ENCODE data around the gene KLHL28.

The KLHL28 gene

DNA sequence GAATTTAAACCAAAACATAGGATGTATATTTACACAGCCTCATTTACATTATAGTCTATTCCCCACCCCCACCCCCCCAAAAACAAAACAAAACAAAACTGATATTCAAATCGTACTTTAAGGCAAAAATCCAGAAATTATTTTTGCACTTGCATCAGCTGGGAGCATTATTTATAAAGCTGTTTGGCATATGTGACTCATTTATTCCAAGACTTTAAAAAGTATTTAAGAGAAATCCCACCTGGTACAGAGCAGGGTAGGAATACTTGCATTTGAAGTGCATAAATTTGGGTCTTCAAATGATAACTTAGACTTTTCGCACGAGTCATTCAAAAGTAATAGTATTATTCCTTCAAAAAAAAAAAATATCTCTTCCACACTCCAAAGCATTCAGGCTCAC is 1.1 kb downstream of the KLHL28 start:
- DNase-seq (ENCODE audit: low read depth in 3 of 3, low spot score in 1 of 3): no peak

DNA sequence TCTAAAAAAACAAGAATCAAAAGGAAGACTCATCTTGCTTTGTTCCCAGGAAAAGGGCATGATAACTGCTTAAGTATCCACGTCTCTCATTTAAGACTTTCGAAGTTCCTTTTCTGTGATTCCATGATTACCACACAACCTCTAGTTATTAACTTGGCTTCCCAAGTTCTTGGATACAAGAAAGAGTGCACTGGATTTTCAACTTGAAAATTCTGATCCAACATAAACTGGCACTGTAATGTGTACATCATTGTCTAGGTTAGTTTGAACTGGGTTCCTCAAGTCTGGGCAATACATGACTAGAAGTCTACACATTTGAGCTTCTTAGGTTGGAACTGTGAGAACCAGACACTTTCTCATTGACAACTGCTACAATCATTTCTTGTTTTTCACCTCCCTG is 1.6 kb downstream of the KLHL28 start:
- no peak for DNase-seq (ENCODE audit: low read depth in 3 of 3, low spot score in 1 of 3)

DNA sequence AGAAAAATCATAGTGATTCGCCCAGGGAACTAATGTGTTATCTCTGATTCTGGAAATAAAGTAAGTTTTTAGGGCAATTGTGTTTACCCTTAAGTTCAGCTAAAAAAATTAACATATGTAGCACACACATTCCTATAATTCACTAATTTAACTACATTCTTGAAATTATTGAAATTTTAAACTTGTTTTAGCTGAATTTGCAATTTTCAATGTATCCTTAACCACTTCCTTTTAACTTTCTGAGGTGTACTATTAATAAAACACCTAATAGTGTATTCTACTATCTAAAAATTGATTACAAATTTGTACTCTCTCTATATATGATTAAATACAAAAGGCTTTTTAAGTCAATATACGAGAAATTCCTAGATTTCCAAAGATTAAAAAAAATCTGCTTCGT is 2.2 kb downstream of the KLHL28 start:
- DNase-seq (ENCODE audit: low read depth in 3 of 3, low spot score in 1 of 3): no peak

DNA sequence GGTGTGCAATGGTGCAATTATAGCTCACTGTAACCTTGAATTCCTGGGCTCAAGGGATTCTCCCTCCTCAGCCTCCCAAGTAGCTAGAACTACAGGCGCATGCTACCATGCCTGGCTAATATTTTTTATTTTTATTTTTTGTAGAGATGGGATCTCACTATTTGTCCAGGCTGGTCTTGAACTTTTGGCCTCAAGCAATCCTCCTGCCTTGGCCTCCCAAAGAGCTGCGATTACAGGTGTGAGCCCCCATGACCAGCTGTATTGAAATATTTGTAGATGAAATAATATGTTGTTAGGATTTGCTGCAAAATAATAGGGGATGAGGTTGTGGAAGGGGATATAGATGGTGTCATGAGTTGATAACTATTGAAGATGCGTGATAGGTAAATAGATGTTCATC is 4.9 kb downstream of the KLHL28 start:
- no peak for DNase-seq (ENCODE audit: low read depth in 3 of 3, low spot score in 1 of 3)

DNA sequence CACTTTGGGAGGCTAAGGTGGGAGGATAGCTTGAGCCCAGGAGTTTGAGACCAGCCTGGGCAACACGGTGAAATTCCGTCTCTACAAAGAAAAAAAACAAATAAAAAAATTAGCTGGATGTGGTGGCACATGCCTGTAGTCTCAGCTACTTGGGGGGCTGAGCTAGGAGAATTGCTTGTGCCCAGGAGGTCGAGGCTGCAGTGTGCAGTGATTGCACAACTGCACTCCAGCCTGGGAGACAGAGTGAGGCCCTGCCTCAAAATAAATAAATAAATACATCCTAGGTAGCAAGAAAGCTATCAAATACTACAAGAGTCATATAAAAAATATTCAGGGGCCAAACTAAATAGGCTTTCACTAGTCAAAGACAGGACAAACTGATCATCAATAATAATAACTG is 6.2 kb downstream of the KLHL28 start:
- no peak for DNase-seq (ENCODE audit: low read depth in 3 of 3, low spot score in 1 of 3)

DNA sequence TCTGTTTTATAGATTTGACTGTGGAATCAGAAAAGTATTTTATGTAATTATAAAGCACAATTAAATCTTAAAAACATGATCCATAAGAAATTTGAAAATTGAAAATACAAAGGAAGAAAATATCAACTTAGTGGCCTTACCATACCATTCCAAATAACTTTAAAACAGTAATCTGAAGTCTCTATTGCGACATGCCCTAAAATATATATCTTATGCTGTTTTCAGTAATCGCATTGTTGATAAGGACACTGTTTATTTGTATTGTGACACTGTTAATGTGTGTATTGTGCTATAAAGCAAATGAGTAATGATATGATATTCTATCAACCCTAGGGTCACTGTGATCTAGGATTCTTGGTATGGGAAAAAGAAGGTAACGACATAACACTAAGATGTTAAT is 7.0 kb downstream of the KLHL28 start:
- DNase-seq (ENCODE audit: low read depth in 3 of 3, low spot score in 1 of 3): no peak

DNA sequence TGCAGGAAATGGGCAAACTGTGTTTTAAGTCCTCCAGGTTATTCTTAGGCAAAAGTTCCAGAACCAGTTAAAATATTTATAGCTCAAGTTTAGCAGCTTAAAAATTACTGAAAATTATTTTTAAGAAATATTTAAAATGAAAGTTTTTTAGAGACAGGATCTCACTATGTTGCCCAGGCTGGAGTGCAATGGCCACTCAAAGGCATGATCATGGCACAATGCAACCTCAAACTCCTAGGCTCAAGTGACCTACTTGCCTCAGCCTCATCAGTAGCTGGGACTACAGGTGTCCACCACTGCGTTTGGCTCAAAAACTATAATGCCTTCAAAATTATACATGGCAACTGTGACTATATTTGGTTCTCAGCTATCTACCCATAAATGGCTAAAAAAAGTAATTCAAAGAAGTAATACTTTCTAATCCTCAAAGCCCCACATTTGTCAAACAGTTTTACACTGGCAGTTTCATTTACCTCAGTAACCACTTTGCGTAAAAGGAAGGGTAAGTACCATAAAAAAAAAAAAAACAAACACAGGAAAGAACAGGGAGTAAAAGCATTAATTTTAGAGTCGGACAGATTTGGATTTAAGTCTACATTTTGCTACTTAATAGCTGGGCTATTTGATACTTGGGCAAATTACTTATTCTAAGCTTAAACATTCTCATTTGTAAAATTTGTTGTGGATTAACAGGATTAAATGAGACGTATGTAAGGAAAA is 9.2 kb downstream of the KLHL28 start:
- no peak for DNase-seq (ENCODE audit: low read depth in 3 of 3, low spot score in 1 of 3)

DNA sequence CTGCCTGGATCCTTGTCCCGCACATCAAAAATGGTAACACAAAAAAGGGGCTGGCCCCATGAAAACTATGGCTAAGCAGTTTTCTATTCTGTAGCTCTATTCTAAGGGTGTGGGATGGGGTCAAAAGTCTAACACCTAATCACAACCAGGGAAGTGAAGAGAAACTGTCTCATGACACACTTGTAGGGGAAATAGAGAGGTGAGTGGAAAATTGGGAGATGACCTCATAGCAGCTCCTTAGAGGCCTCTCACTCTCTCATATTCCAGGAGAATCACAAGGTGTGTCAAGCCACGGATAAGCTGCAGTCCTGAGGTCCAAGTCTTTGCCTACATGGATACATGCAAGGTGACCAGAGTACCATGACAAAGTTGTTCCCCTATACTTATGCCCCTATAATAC is 10.7 kb downstream of the KLHL28 start:
- no peak for DNase-seq (ENCODE audit: low read depth in 3 of 3, low spot score in 1 of 3)

DNA sequence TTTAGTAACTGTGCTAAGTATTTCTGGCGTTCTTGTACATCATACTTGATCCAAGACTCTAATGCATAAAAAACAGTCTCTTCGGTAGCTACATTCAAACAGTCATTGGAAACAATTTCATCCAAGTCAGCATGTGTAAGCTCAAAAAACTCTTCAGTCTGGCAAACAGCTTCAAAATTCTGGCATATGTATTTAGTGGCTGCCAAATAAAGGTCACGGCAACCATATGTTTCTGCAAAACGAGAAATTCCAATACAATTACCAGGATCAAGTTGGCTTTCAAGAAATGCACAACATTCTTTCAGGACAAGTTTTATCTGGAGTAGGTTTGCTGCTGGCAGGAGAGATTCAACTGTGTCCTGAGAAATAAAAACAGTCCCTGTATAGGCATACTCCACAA is 16.5 kb downstream of the KLHL28 start:
- DNase-seq (ENCODE audit: low read depth in 3 of 3, low spot score in 1 of 3): no peak

DNA sequence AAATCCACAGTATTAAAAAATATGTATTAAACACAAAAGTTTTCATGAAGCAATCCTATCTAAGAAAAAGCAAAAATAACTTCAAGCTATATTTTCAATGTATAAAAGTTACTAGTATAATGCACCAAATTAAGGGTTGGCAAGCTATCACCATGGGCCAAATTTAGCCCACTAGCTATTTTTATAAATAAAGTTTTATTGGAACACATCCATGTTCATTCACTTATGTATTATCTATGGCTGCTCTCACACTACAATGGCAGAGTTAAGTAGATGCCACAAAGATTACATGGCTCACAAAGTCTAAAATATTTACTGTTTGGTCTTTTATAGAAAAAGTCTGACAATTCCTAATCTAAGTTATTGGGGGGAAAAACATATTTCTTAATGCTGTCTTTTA is 17.6 kb downstream of the KLHL28 start:
- DNase-seq (ENCODE audit: low read depth in 3 of 3, low spot score in 1 of 3): no peak

DNA sequence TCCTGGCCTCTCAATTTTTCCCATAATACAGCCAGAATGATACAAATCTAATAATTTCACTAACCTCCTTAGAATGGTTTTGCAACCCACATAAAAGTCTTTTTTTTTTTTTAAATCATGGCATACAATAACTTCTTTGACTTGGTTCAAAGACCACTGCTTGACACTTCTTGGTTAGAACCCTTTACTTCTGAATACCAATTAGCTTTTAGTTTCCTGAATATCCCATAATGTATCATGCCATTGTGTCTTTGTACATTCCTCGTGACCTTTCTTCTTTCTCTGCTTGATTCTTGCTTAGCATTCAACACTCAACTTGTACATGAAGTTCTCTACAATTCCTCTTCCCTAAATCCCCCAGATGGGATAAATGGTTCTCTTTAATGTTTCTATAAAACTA is 19.3 kb downstream of the KLHL28 start:
- no peak for DNase-seq (ENCODE audit: low read depth in 3 of 3, low spot score in 1 of 3)

DNA sequence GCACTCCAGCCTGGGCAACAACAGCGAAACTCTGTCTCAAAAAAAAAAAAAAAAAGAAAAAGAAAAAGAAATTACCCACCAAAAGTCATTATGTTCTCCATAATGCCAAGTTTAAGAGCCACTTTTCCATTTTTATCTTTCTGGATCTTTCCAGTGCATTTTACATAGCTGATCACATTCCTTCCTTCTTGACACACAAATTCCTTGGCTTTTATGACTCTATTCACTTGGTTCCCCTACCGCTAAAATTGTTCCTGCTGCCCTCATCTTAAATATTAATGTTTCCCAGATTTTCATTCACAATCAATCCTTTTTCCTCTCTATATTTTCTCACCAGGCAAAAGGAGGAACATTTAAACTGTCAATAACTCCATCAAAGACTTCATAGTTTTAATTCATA is 20.2 kb downstream of the KLHL28 start:
- DNase-seq (ENCODE audit: low read depth in 3 of 3, low spot score in 1 of 3): no peak

DNA sequence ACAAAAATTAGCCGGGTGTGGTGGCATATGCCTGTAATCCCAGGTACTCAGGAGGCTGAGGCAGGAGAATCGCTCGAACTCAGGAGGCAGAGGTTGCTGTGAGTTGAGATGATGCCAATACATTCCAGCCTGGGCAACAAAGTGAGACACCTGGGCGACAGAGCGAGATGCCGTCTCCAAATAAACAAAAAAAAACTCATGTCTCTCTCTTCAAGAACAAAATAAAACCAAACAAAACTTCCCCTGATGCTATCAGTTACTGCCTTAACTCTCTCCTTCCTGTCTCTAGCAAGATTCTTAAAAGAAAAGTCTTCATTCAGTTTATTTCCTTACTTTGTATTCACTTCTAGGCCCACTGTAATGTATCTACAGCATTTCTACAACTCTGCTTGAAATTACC is 20.8 kb downstream of the KLHL28 start:
- no peak for DNase-seq (ENCODE audit: low read depth in 3 of 3, low spot score in 1 of 3)

DNA sequence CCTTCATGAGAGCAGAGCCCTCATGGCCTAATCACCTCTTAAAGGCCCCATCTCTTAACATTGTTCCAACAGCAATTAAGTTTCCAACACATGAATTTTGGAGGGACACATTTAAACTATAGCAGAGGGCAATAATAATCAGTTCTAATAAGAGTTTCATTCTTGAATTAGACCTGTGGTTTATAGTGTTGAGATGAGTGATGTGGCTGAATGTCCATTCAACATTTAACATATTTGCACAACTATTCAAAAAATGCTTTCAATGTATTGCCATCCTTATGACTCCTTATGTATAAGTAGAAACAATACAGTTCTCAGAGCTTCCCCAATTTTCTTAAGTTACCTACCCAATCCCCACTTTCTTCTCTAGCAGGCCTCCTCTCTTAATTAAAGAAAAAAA is 21.5 kb downstream of the KLHL28 start:
- no peak for DNase-seq (ENCODE audit: low read depth in 3 of 3, low spot score in 1 of 3)

DNA sequence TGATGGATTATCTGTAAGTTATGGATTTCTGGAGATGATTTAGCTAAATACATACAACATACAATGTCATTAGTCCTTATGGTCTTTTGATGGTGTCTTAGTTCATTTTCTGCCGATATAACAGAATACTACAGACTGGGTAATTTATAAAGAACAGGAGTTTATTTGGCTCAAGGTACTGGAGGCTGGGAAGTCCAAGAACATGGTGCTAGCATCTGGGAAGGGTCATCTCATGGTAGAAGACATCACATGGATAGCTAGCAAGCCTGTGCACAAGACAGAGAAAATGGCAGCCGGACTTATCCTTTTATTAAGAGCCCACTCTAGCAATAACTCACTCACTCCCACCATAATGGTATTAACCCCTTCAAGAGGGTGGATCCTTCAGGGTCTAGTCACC is 24.2 kb downstream of the KLHL28 start:
- DNase-seq (ENCODE audit: low read depth in 3 of 3, low spot score in 1 of 3): no peak

DNA sequence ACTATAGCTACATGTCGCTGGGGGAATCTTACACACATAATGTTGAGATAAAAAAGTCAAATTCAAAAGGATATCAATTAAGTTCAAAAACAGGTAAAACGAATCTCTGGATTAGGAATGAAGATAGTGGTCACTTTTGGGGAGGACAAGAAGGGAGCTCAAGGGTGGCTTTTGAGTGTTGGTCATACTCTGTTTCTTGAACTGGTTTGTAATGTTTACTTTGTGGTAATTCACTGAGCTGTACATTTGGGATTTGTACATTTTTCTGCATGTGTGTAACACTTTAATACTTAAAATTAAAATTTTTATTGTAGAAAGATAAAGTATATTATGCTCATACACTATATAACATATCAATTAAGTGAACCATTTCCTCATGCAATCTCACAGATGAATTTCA is 26.6 kb downstream of the KLHL28 start:
- DNase-seq (ENCODE audit: low read depth in 3 of 3, low spot score in 1 of 3): no peak

DNA sequence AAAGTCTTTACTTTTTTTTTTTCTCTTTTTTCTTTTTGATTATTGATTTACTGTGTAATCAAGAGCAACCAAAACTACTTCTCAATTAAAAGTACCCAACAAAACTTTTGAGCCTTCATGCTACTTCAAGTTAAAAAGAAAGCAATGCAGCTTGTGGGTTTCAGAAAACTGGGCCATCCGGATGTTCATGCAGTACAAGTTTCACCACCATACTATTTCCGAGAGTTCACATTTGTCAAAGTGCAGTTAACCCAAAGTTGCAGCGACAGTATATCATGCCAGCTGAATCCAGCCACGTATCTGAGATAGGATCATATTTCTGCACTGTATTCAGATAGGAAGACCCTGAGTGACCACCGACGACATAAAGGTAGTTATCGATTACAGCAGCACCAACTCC is 33.0 kb downstream of the KLHL28 start:
- no peak for DNase-seq (ENCODE audit: low read depth in 3 of 3, low spot score in 1 of 3)

DNA sequence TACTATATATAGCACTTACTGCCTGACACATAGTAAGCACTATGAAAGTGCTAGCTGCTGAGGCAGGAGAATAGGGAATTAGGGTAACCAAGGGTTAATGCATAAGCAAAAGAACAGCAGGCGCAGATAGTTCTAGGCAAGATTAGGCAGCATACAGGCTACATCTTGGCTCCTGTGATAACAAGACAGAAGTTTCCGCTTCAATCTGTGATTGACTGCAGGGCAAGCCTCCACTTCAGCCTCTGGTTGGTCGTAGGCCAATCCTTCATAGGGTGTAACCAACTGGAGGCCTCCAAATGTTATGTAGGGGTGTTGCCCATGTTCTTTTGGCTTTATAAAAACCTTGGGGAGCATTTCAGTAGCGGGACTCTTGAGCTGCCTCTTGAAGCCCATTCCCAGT is 46.9 kb downstream of the KLHL28 start:
- no peak for DNase-seq (ENCODE audit: low read depth in 3 of 3, low spot score in 1 of 3)

DNA sequence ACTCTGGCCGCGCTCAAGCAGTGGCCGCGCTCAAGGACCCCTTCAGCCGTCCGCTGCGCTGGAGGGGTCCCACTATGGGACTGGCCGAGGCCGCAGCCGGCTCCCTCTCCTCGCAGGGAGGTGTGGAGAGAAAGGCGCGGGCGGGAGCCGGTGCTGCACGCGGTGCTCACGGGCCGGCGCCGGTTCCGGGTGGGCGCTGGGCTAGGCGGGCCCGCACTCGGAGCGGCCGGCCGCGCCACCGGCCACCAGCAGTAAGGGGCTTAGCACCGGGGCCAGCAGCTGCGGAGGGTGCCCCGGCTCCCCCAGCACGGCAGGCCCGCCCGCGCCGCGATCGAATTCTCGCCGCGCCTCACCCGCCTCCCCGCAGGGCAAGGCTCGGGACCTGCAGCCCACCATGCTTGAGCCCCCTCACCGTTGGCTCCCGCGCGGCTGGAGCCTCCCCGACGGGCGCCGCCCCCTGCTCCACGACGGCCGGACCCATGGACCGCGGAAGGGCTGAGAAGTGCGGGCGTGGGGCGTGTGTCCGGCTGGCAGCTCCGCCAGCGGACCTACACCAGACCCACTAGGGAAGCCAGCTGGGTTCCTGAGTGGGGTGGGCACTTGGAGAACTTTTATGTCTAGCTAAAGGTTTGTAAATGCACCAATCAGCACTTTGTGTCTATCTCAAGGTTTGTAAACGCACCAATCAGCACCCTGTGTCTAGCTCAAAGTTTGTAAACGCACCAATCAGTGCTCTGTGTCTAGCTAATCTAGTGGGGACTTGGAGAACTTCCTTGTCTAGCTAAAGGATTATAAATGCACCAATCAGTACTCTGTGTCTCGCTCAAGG is 49.5 kb downstream of the KLHL28 start:
- DNase-seq (ENCODE audit: low read depth in 3 of 3, low spot score in 1 of 3): no peak

DNA sequence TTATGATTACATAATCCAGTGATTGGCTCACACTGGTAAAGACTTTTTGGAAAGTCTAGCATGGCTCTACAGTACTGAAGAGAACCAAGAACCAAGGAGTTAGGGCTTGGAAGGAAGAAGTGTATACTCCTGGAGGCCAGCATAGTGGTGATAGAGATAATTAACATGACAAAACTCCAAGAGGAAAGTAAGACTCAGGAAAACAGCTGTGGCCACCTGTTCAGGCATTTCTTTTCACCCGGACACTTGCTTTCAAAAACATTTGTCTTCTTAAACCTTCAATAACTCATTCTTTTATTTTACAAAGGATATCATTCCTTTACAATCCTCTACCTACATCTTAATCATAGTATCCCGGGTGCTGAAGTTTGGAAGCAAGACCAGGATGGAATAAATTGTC is 50.9 kb downstream of the KLHL28 start:
- no peak for DNase-seq (ENCODE audit: low read depth in 3 of 3, low spot score in 1 of 3)

DNA sequence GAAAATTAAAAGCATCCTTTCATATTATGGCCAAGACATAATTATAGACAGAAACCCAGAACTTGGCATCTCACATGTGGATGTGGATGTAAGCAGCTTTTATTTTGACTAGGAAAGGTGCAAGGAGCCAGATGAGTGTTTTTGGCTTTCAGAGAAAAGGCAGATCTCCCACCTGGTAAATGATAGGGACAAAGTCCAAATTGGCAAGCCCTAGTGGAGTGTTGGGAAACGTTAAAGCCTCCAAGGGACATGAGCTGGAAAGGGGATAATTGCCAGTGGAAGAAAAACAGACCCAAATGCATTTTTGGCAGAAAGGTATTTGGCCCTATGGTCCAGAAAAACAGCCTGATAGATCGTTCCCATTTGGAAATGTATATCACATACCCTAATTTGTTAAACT is 60.1 kb downstream of the KLHL28 start:
- DNase-seq (ENCODE audit: low read depth in 3 of 3, low spot score in 1 of 3): no peak

DNA sequence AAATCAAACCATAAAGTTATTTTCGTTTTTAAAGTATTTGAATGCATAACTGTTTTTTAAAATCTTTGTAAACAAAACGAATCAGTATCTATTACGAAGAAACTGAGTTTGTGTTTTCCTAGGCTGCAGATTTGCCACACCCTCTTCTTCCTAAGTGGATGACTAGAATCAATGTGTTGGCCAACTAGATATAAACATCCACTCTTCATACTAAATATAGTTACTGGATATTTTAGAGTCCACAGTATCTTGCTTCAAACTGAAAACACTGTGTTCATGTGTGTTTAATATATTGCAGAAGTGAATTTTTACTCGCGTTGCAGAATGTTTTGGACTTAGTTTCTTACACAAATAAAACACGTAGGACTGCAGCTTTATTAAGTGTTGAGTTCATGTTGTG is 63.2 kb downstream of the KLHL28 start:
- no peak for DNase-seq (ENCODE audit: low read depth in 3 of 3, low spot score in 1 of 3)

DNA sequence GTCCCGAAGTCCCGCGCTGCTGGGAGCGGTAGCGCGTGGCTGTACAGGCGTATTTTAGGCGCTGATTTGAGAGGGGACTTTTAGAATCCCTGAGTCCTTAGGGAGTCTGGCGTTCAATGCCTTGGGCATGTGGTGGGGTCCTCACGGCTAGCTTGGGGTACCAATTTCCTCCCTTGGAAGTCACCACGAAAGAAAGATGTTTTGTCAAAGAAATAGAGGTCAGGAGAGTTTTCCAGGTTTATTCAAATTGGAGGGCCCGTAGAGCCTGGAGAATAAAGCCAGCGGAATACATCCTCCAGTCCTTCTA is 63.9 kb downstream of the KLHL28 start:
- no peak for DNase-seq (ENCODE audit: low read depth in 3 of 3, low spot score in 1 of 3)

Data from stimulated activated CD4-positive, alpha-beta T cell treated with anti-CD3 and anti-CD28 coated beads, TNF-alpha, amount 100 ng/mL, for 1 hour (primary cell).